Progenitor cell of endocrine pancreas (in vitro differentiated cells): ENCODE results near the gene KRTAP4-11. TPM values are rescaled to one million over a fixed set of nuclear protein-coding genes. Genes with fewer than 3 reads are reported as not detected.
"Not testable (repeated sequence)": the region's sequence is repeated elsewhere in the genome, so short reads cannot be mapped to it uniquely, and the experiment has no call there.

Experiments used
- DNase-seq: peaks from one replicate; pipeline ENCODE4 v3.0.0; 2021; ENCODE audit warnings: low spot score; ENCODE audit not compliant: unreplicated experiment
- H3K27ac Mint-ChIP-seq: 2 replicates; pipeline ENCODE4 v1.8.0; 2021; ENCODE audit warnings: mild to moderate bottlenecking, moderate library complexity, mixed read lengths
- H3K27me3 Mint-ChIP-seq: 2 replicates; pipeline ENCODE4 v1.8.0; 2021; ENCODE audit warnings: mixed read lengths
- H3K36me3 Mint-ChIP-seq: 2 replicates; pipeline ENCODE4 v1.8.0; 2022; ENCODE audit warnings: mixed read lengths; ENCODE audit not compliant: insufficient read depth
- H3K4me1 Mint-ChIP-seq: 2 replicates; pipeline ENCODE4 v1.8.0; 2021; ENCODE audit warnings: low read depth, mixed read lengths
- H3K4me3 Mint-ChIP-seq: 2 replicates; pipeline ENCODE4 v1.8.0; 2021; ENCODE audit warnings: low read depth, mild to moderate bottlenecking, moderate library complexity, mixed read lengths
- H3K9me3 Mint-ChIP-seq: 2 replicates; pipeline ENCODE4 v1.8.0; 2021; ENCODE audit warnings: low read depth, mixed read lengths
- total RNA-seq: library from RNA; stranded (reverse); gene quantifications from 2 replicates; pipeline ENCODE4 v1.2.1, GENCODE V29; 2021
- TF ChIP-seq, protein P1 (sequence below): fragments of 200-600 bp; sonication (generic); IDR thresholded peaks from one replicate; pipeline ENCODE4 v1.5.0; 2021; ENCODE audit warnings: antibody characterized with exemption, mild to moderate bottlenecking; ENCODE audit not compliant: unreplicated experiment

KRTAP4-11 gene
- total RNA-seq, 1 donor from 2014 or later = not detected

DNA sequence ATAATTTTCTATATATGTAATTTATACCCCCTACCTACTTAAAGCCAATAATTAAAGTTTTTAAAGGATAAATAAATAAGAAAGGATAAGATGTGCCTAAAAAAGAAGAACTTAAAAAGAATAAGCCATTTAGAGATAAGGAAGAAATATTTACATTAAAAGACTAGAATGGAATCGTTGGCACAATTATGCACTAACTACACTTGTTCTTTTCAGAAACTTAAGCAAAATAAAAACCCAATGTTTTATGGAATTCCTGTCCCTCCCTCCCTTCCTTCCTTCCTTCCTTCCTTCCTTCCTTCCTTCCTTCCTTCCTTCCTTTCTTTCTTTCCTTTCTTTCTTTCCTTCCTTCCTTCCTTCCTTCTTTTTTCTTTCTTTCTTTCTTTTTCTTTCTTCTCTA, 26.7 kb upstream of the KRTAP4-11 start:
- TF ChIP-seq, protein P1, sequence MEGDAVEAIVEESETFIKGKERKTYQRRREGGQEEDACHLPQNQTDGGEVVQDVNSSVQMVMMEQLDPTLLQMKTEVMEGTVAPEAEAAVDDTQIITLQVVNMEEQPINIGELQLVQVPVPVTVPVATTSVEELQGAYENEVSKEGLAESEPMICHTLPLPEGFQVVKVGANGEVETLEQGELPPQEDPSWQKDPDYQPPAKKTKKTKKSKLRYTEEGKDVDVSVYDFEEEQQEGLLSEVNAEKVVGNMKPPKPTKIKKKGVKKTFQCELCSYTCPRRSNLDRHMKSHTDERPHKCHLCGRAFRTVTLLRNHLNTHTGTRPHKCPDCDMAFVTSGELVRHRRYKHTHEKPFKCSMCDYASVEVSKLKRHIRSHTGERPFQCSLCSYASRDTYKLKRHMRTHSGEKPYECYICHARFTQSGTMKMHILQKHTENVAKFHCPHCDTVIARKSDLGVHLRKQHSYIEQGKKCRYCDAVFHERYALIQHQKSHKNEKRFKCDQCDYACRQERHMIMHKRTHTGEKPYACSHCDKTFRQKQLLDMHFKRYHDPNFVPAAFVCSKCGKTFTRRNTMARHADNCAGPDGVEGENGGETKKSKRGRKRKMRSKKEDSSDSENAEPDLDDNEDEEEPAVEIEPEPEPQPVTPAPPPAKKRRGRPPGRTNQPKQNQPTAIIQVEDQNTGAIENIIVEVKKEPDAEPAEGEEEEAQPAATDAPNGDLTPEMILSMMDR = no peak
- no peak overlapping the region for H3K4me3 Mint-ChIP-seq
- peaks cover 20% of the 10 kb centered on the region for H3K9me3 Mint-ChIP-seq
- H3K27ac Mint-ChIP-seq = no peak overlapping the region
- H3K27me3 Mint-ChIP-seq = peaks cover 7% of the 10 kb centered on the region
- H3K4me1 Mint-ChIP-seq = no peaks in the 10 kb centered on the region
- DNase-seq = no peak
- H3K36me3 Mint-ChIP-seq = peaks cover 4% of the 10 kb centered on the region

DNA sequence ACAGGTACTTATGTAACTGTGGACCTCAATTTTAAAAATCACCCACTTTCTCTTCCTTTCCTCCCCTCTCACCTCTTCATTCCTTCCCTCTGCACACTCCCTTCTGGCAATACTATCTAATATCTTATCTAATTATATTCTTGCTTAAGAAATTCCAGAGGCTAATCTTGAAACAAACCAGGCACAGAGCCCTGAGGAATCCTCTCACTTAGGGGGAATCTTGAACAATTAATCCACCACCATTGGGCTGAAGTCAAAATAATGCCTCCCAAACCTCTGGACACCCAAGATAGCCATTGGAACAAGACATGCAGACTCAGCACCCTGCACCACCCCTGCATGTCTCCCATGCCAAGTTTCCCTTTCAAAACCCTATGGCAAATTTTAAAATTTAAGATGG, 23.2 kb upstream of the KRTAP4-11 start:
- Mint-ChIP-seq H3K27me3 (peaks cover 3% of the 10 kb centered on the region), H3K4me3 (no peak overlapping the region), H3K4me1 (no peaks in the 10 kb centered on the region), H3K27ac (no peak overlapping the region), H3K9me3 (peaks cover 36% of the 10 kb centered on the region), H3K36me3 (peaks cover 4% of the 10 kb centered on the region)
- TF ChIP-seq, protein P1 = no peak
- DNase-seq = no peak

DNA sequence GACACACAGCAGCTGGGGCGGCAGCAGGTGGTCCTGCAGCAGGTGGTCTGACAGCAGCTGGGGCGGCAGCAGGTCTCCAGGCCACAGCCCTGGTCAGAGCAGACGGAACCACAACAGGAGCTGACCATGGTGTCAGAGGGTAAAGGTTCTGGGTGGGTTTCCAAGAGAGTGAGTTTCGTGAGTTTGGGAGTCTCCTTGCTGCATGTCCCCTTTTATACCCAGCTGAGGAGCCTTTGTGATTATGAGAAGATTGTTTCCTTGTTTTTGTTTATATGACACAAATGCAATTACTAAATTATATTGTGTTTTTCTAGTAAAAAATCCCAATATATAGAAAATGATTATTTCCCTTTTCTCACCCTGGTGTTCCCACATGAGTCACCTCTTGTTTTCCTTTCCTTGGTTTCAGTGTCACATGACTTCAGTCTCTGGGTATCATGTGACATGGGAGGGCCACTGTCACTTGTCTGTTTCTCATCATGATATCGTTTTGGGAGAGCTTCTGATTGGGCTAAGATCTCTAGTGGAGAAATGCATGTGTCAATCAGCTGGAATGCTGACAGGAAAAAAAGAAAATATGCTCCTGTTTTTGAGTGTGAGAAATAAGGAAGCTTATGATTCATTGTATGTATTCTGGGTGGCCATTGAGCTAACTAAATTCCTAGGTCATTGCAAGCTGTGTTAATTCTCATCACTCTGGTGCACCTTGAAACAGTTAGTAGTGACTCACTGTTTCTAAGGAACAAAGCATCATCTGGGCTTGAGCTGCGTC, 22.4 kb upstream of the KRTAP4-11 start, which contains the start of gene KRTAP4-6:
KRTAP4-6 (minus strand) TSS at position 185 of the 772 bp plus-strand sequence; CDS start at position 128, 57 bp downstream.
- peaks cover 3% of the 10 kb centered on the region for H3K27me3 Mint-ChIP-seq
- H3K9me3 Mint-ChIP-seq = peaks cover 36% of the 10 kb centered on the region

DNA sequence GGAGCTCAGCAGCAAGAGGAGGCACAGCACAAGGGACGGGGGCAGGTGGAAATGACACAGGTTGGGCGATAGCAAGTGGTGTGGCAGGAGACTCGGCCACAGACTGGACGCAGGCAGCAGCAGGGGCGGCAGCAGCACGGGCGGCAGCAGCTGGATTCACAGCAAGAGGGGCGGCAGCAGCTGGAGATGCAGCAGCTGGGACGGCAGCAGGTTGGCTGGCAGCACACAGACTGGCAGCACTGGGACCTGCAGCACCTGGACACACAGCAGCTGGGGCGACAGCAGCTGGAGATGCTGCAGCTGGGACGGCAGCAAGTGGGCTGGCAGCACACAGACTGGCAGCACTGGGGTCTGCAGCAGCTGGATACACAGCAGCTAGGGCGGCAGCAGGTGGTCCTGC, 21.7 kb upstream of the KRTAP4-11 start:
- not testable (repeated sequence) for H3K27me3 Mint-ChIP-seq, H3K4me1 Mint-ChIP-seq, H3K4me3 Mint-ChIP-seq, H3K27ac Mint-ChIP-seq, DNase-seq, H3K36me3 Mint-ChIP-seq
- peaks cover 36% of the 10 kb centered on the region for H3K9me3 Mint-ChIP-seq

More for the DNA sequence above, 22.4 kb upstream of the KRTAP4-11 start, which contains the start of gene KRTAP4-6:
- no peak for DNase-seq
- Mint-ChIP-seq H3K36me3 (peaks cover 4% of the 10 kb centered on the region), H3K27ac (no peak within 1 kb of the TSS), H3K4me3 (no peak within 1 kb of the TSS), H3K4me1 (no peaks in the 10 kb centered on the region)
- TF ChIP-seq, protein P1 = no peak

DNA sequence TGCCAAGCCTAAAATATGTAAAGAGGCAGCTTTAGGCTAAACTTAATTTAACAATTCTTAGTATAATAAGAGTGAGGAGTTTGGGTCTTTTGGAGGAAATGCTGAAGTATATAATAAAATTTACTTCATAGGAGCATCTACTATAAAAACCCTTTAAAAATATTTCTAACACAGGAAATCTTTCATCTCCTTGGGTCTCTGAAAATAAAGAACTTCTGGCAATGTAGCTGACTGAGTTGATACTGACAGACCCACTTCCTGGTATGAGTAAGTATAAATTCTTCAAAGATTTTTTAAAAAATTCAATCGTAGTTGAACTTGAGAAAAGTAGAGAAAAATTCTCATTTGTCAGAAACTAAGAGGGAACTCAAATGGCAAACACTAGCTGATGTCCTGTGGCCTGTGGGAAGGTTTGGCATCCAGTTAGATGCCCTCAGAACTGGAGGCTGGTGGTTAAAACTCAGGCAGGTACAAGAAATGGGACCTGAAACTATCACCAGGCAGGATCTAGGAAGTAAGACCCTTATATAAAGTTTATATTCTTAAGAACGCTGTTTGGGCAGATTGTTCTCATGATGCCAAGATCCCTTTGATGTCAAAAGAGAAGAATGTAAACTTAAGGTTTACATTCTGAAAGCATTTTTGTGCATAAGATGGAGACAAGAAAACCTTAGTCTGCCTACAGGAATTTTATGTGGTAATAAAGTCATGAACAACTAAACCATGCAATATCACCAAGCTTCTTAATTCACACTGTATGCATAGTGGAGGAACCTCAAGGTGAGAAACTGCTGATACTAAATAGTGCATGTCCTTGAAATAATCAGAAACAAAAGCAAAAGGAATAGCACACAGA, 15.9 kb upstream of the KRTAP4-11 start:
- Mint-ChIP-seq H3K4me3 (no peak overlapping the region), H3K27me3 (no peaks in the 10 kb centered on the region), H3K4me1 (no peaks in the 10 kb centered on the region), H3K27ac (no peak overlapping the region), H3K9me3 (peaks cover 15% of the 10 kb centered on the region), H3K36me3 (no peaks in the 10 kb centered on the region)
- no peak for DNase-seq
- TF ChIP-seq, protein P1 = no peak
